ENCODE measurements around the gene GYS1. TPM values are rescaled to one million over a fixed set of nuclear protein-coding genes. Genes with fewer than 3 reads are reported as not detected.
A peak's percentile ranks its signal among the peaks of the same experiment; 100 is the strongest.

The GYS1 gene
- total RNA-seq, 1 donor from 2014 or later, result 11.1 TPM

GRCh38 chr19:49017666-49018351, 24.7 kb upstream of the GYS1 start:
- peak; percentile 60 to 72 for DNase-seq (ENCODE audit: low read depth in 2 of 2)

GRCh38 chr19:49017041-49017665, 24.0 kb upstream of the GYS1 start, which contains the start of gene LHB:
TSS of gene LHB (minus strand) at chr19:49017091. CDS start at chr19:49017081, 10 bp downstream.
- no peak for DNase-seq (ENCODE audit: low read depth in 2 of 2)

GRCh38 chr19:49016067-49016839, 23.1 kb upstream of the GYS1 start:
- no peak for DNase-seq (ENCODE audit: low read depth in 2 of 2)

- DNase-seq (ENCODE audit: low read depth in 2 of 2), result no peak
Measured at GRCh38 chr19:49014870-49015255, 21.8 kb upstream of the GYS1 start.

- no peak for DNase-seq (ENCODE audit: low read depth in 2 of 2)
Measured at GRCh38 chr19:49014123-49014869, 21.2 kb upstream of the GYS1 start.

GRCh38 chr19:49011194-49011593, 18.1 kb upstream of the GYS1 start:
- no peak for DNase-seq (ENCODE audit: low read depth in 2 of 2)

- DNase-seq (ENCODE audit: low read depth in 2 of 2), result no peak
Measured at GRCh38 chr19:49010453-49010852, 17.3 kb upstream of the GYS1 start.

- no peak for DNase-seq (ENCODE audit: low read depth in 2 of 2)
Measured at GRCh38 chr19:49009828-49010227, 16.7 kb upstream of the GYS1 start.

- DNase-seq (ENCODE audit: low read depth in 2 of 2), result no peak
Measured at GRCh38 chr19:49006905-49007304, 13.8 kb upstream of the GYS1 start.

GRCh38 chr19:49004964-49005614, 12.0 kb upstream of the GYS1 start:
- DNase-seq (ENCODE audit: low read depth in 2 of 2), result no peak

- no peak for DNase-seq (ENCODE audit: low read depth in 2 of 2)
Measured at GRCh38 chr19:49004133-49004532, 11.0 kb upstream of the GYS1 start.

- DNase-seq (ENCODE audit: low read depth in 2 of 2), result peak; percentile 82 to 86
Measured at GRCh38 chr19:48999481-49000325, 6.6 kb upstream of the GYS1 start.

- peak; percentile 66 to 69 for DNase-seq (ENCODE audit: low read depth in 2 of 2)
Measured at GRCh38 chr19:48997972-48998371, 4.9 kb upstream of the GYS1 start.

GRCh38 chr19:48994035-48994386, 902 bp upstream of the GYS1 start:
- DNase-seq (ENCODE audit: low read depth in 2 of 2), result no peak

GRCh38 chr19:48992581-48993174, 431 bp downstream of the GYS1 start:
- DNase-seq (ENCODE audit: low read depth in 2 of 2), result peak in 1 of 2 donors; percentile 10

- DNase-seq (ENCODE audit: low read depth in 2 of 2), result peak; percentile 19 to 81
Measured at GRCh38 chr19:48991873-48992580, 1.1 kb downstream of the GYS1 start.

- no peak for DNase-seq (ENCODE audit: low read depth in 2 of 2)
Measured at GRCh38 chr19:48991011-48991609, 2.0 kb downstream of the GYS1 start.

- peak in 1 of 2 donors; percentile 47 for DNase-seq (ENCODE audit: low read depth in 2 of 2)
Measured at GRCh38 chr19:48990400-48990799, 2.7 kb downstream of the GYS1 start.

Measured in lung microvascular endothelial cell (primary cell).